Endothelial cell (in vitro differentiated cells): ENCODE measurements around the gene UVRAG. TPM values are rescaled to one million over a fixed set of nuclear protein-coding genes. Genes with fewer than 3 reads are reported as not detected.
A peak's percentile ranks its signal among the peaks of the same experiment; 100 is the strongest.

ENCODE experiments used
- DNase-seq: peaks from one replicate; pipeline ENCODE4 v3.0.0; 2021; ENCODE audit warnings: low spot score
- H3K27ac Mint-ChIP-seq: one replicate; pipeline ENCODE4 v1.8.0; 2021; ENCODE audit warnings: mixed read lengths, inconsistent platforms; ENCODE audit not compliant: unreplicated experiment
- H3K27me3 Mint-ChIP-seq: one replicate; pipeline ENCODE4 v1.8.0; 2021; ENCODE audit warnings: mild to moderate bottlenecking, moderate library complexity, mixed read lengths, inconsistent platforms; ENCODE audit not compliant: unreplicated experiment
- H3K36me3 Mint-ChIP-seq: one replicate; pipeline ENCODE4 v1.8.0; 2021; ENCODE audit warnings: mild to moderate bottlenecking, low read depth, mixed read lengths, inconsistent platforms; ENCODE audit not compliant: unreplicated experiment
- H3K4me1 Mint-ChIP-seq: one replicate; pipeline ENCODE4 v1.8.0; 2021; ENCODE audit warnings: mild to moderate bottlenecking, mixed read lengths, inconsistent platforms; ENCODE audit not compliant: unreplicated experiment
- H3K4me3 Mint-ChIP-seq: one replicate; pipeline ENCODE4 v1.8.0; 2021; ENCODE audit warnings: mild to moderate bottlenecking, mixed read lengths, inconsistent platforms; ENCODE audit not compliant: unreplicated experiment
- H3K9me3 Mint-ChIP-seq: one replicate; pipeline ENCODE4 v1.8.0; 2021; ENCODE audit warnings: mixed read lengths, inconsistent platforms; ENCODE audit not compliant: unreplicated experiment
- total RNA-seq: library from RNA; stranded (reverse); fragmentation: NEBNext Ultra II Directional; extraction: Animal tissue kit (Norgen Biotek cat#: 25700); gene quantifications from one replicate; pipeline ENCODE4 v1.2.1, GENCODE V29; 2021; ENCODE audit not compliant: unreplicated experiment
- TF ChIP-seq, protein P1 (sequence below): fragments of 200-600 bp; sonication (generic); IDR thresholded peaks from one replicate; pipeline ENCODE4 v1.5.0; 2021; ENCODE audit warnings: antibody characterized with exemption; ENCODE audit not compliant: unreplicated experiment

UVRAG gene
- total RNA-seq, 1 donor from 2014 or later = 25.0 TPM

DNA sequence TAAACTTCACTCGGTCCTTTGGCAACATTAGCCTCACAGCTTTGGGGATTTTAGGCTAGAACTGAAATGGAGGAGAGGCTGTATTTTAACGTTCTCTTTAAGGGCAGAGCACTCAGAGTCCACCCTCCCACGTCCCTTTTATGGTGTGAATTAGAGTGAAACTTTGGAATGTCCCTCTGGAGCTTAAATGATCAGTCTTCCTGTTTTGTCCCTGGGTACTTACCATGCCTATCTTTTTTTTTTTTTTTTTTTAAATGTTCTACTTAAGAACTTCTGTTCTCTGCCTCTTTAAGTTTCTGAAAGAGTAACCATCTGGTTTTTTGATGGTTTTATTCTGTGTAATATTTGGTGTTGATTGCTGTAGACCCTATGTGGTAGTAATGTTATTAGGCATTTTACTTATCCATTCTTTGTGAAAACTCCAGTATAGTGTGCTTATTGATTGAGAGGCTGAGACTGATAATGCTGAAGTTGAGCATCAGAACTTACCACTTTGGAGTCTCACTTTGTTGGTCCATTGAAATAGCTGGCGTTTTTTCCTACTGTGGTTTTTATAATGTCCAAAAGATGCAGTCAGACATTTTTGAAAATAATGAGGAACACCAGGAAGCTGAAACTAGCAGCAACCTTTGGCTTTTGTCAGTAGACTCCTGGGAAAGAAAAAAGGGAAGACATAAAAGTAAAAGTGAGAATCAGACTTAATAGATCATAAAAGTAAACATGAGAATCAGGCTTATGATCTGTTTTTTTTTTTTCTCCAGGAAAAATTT is 11.6 kb downstream of the UVRAG start:
- H3K36me3 Mint-ChIP-seq = no peaks in the 10 kb centered on the region
- H3K4me3 Mint-ChIP-seq = peak overlapping the region; percentile 42
- peak overlapping the region; percentile 94 for H3K27ac Mint-ChIP-seq
- H3K4me1 Mint-ChIP-seq = peaks cover 23% of the 10 kb centered on the region
- DNase-seq = no peak
- TF ChIP-seq, protein P1, sequence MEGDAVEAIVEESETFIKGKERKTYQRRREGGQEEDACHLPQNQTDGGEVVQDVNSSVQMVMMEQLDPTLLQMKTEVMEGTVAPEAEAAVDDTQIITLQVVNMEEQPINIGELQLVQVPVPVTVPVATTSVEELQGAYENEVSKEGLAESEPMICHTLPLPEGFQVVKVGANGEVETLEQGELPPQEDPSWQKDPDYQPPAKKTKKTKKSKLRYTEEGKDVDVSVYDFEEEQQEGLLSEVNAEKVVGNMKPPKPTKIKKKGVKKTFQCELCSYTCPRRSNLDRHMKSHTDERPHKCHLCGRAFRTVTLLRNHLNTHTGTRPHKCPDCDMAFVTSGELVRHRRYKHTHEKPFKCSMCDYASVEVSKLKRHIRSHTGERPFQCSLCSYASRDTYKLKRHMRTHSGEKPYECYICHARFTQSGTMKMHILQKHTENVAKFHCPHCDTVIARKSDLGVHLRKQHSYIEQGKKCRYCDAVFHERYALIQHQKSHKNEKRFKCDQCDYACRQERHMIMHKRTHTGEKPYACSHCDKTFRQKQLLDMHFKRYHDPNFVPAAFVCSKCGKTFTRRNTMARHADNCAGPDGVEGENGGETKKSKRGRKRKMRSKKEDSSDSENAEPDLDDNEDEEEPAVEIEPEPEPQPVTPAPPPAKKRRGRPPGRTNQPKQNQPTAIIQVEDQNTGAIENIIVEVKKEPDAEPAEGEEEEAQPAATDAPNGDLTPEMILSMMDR = no peak
- H3K27me3 Mint-ChIP-seq = peaks cover 2% of the 10 kb centered on the region
- H3K9me3 Mint-ChIP-seq = no peaks in the 10 kb centered on the region

DNA sequence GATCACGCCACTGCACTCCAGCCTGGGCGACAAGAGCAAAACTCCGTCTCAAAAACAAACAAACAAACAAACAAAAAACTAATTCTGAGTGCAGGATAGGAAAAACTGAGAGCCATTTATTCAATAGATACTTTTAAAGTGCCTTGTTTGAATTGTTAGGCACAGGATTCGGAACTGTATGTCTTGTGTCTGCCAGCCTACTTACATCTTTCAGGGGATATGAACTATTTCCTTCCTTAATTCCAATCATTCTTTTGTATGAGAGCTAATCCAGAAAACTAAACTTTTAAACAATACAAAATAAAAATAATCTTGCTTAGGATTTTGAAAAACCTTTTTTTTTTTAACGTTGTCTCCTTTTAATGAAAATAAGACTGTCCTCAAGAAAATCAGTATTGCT is 12.6 kb downstream of the UVRAG start:
- DNase-seq = no peak
- Mint-ChIP-seq H3K4me3 (no peak overlapping the region), H3K9me3 (no peaks in the 10 kb centered on the region), H3K27ac (peak overlapping the region; percentile 94), H3K4me1 (peaks cover 23% of the 10 kb centered on the region), H3K27me3 (peaks cover 2% of the 10 kb centered on the region), H3K36me3 (no peaks in the 10 kb centered on the region)
- TF ChIP-seq, protein P1 = no peak

DNA sequence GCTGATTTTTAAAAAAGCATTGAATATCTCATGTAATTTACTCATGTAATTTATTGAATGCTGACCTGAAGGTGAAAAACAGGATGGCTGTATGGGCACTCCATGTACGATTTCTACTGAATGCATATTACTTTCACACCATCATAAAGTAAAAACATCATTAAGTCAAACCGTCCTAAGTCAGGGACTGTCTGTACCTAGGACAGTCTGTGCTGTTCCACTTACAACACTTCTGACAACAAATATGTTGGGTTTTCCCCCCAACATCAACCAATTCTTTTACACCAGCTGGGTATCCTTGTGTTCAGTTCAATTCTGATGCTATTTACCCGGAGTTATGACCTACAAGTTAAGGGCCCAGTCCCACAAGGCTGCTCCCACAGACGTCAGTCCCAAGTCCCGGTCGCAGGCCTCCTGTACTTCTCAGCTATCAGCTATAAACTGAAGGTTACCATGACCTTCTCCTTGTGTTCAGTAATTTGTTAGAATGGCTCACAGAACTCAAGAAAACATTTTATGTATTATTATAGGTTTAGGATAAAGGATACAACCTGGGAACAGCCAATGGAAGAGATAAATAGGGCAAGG is 17.0 kb downstream of the UVRAG start:
- Mint-ChIP-seq H3K27me3 (peaks cover 2% of the 10 kb centered on the region), H3K9me3 (no peaks in the 10 kb centered on the region), H3K36me3 (peaks cover 7% of the 10 kb centered on the region), H3K4me3 (no peak overlapping the region), H3K27ac (no peak overlapping the region), H3K4me1 (peaks cover 9% of the 10 kb centered on the region)
- TF ChIP-seq, protein P1 = no peak
- DNase-seq = no peak

DNA sequence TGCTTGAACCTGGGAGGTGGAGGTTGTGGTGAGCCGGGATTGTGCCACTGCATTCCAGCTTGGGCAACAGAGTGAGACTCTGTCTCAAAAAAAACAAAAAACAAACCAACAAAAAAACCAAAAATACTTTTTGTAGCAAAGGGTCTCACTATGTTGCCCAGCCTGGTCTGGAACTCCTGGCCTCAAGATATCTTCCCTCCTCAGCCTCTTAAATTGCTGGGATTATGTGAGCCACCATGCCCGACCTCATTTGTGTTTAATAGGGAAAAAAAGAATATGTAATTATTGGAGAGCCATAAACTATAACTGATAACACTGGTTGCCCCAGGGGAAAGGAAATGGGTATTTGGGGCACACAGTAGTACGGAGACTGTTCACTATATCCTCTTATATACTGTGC is 19.7 kb downstream of the UVRAG start:
- H3K4me1 Mint-ChIP-seq = no peaks in the 10 kb centered on the region

More for the DNA sequence above, 19.7 kb downstream of the UVRAG start:
- H3K27ac Mint-ChIP-seq = no peak overlapping the region
- peaks cover 3% of the 10 kb centered on the region for H3K27me3 Mint-ChIP-seq
- DNase-seq = no peak
- TF ChIP-seq, protein P1 = no peak
- H3K4me3 Mint-ChIP-seq = no peak overlapping the region
- H3K9me3 Mint-ChIP-seq = no peaks in the 10 kb centered on the region
- peaks cover 7% of the 10 kb centered on the region for H3K36me3 Mint-ChIP-seq
